ENCODE measurements around the gene LYL1. TPM values are rescaled to one million over a fixed set of nuclear protein-coding genes. Genes with fewer than 3 reads are reported as not detected.
A peak's percentile ranks its signal among the peaks of the same experiment; 100 is the strongest.

Gene LYL1
- total and polyA plus RNA-seq, 9 of the 15 experiments (the other 6 are each of a cell fraction or from before 2014, with no cell fraction given), result 1.3 to 266 (median 34.0) TPM

DNA sequence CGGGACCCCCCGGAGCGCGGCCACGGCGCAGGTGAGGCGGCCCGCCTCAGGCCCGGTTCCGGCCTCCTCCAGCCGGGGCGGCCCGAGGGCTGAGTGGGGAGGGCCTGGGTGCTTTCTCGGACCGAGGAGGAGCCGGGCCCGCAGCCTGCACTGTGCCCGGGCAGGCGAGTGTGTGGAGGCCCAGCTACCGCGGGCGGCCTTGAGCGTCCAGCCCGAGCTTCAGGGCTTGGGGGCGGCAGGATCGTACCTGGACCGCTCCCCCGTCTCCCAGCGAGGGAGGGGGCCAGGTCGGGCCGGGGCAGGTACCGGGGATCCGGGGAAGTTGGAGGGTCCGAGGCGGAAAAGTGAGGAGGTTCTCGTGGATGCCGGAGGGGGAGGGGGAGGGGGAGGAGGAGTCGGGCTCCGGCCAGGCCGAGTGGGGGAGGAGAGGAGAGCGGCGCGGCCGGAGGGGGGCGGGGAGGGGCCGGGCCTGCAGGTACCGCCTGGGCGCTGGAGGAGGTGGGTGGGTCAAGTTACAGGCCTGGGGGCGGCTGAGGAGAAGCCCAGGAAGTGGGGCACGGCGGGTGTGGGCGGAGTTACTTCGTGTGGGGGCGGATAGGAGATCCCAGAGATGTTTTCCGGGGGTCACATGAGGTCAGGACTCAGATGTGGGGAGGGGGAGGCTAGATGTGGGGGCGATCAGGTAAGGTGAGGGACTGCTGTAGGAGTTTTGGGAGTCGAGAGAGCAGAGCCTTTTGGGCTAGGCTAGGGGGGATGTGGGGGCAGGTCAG is 16.0 kb upstream of the LYL1 start (continued):
- TF ChIP-seq, protein P1, sequence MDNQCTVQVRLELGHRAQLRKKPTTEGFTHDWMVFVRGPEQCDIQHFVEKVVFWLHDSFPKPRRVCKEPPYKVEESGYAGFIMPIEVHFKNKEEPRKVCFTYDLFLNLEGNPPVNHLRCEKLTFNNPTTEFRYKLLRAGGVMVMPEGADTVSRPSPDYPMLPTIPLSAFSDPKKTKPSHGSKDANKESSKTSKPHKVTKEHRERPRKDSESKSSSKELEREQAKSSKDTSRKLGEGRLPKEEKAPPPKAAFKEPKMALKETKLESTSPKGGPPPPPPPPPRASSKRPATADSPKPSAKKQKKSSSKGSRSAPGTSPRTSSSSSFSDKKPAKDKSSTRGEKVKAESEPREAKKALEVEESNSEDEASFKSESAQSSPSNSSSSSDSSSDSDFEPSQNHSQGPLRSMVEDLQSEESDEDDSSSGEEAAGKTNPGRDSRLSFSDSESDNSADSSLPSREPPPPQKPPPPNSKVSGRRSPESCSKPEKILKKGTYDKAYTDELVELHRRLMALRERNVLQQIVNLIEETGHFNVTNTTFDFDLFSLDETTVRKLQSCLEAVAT (IDR thresholded peaks at IDR 0.05), result 0 out of 4 replicates have a peak, but pooled peaks of 1 of the 2 experiments have one; percentile 12
- TF ChIP-seq, protein P2, sequence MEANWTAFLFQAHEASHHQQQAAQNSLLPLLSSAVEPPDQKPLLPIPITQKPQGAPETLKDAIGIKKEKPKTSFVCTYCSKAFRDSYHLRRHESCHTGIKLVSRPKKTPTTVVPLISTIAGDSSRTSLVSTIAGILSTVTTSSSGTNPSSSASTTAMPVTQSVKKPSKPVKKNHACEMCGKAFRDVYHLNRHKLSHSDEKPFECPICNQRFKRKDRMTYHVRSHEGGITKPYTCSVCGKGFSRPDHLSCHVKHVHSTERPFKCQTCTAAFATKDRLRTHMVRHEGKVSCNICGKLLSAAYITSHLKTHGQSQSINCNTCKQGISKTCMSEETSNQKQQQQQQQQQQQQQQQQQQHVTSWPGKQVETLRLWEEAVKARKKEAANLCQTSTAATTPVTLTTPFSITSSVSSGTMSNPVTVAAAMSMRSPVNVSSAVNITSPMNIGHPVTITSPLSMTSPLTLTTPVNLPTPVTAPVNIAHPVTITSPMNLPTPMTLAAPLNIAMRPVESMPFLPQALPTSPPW (CRISPR knock-in tag; IDR thresholded peaks at IDR 0.05), result peak; percentile 77
- TF ChIP-seq LEF1 (IDR thresholded peaks at IDR 0.05), result peak; percentile 67
- no peak for TF ChIP-seq CCNT2 (IDR thresholded peaks at IDR 0.05; ENCODE audit: borderline replicate concordance, extremely low read depth, insufficient read length, low read depth, low read length)
- no peak for TF ChIP-seq HSF4 (CRISPR knock-in tag; IDR thresholded peaks at IDR 0.05; ENCODE audit: borderline replicate concordance)
- TF ChIP-seq, protein P3, sequence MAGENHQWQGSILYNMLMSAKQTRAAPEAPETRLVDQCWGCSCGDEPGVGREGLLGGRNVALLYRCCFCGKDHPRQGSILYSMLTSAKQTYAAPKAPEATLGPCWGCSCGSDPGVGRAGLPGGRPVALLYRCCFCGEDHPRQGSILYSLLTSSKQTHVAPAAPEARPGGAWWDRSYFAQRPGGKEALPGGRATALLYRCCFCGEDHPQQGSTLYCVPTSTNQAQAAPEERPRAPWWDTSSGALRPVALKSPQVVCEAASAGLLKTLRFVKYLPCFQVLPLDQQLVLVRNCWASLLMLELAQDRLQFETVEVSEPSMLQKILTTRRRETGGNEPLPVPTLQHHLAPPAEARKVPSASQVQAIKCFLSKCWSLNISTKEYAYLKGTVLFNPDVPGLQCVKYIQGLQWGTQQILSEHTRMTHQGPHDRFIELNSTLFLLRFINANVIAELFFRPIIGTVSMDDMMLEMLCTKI (IDR thresholded peaks at IDR 0.05; ENCODE audit: partially characterized antibody), result no peak
- peak; percentile 38; the same call in 1 of the 2 replicates for TF ChIP-seq CREM (IDR thresholded peaks at IDR 0.05; ENCODE audit: low read depth)
- TF ChIP-seq, protein P4, sequence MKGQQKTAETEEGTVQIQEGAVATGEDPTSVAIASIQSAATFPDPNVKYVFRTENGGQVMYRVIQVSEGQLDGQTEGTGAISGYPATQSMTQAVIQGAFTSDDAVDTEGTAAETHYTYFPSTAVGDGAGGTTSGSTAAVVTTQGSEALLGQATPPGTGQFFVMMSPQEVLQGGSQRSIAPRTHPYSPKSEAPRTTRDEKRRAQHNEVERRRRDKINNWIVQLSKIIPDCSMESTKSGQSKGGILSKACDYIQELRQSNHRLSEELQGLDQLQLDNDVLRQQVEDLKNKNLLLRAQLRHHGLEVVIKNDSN (CRISPR knock-in tag; IDR thresholded peaks at IDR 0.05), result no peak
- no peak for TF ChIP-seq DMBX1 (CRISPR knock-in tag; IDR thresholded peaks at IDR 0.05; ENCODE audit: borderline replicate concordance)
- peak; percentile 75 for TF ChIP-seq NFRKB (IDR thresholded peaks at IDR 0.05; ENCODE audit: low read depth)
- TF ChIP-seq ZFP30 (CRISPR knock-in tag; IDR thresholded peaks at IDR 0.05; ENCODE audit: borderline replicate concordance), result no peak
- no peak for TF ChIP-seq NRF1 (conservative IDR thresholded peaks at IDR 0.05 in 1 of 2, IDR thresholded peaks at IDR 0.05 in 1 of 2)
- no peak for TF ChIP-seq HNRNPK (IDR thresholded peaks at IDR 0.05; ENCODE audit: low read depth, low read length, poor library complexity, severe bottlenecking)
- no peak for TF ChIP-seq YY1 (IDR thresholded peaks at IDR 0.05; ENCODE audit: borderline replicate concordance in 1 of 3, control insufficient read depth in 1 of 3, extremely low read depth in 1 of 3, insufficient read depth in 3 of 3, insufficient read length in 1 of 3, insufficient replicate concordance in 2 of 3, low read depth in 1 of 3, low read length in 2 of 3)
- TF ChIP-seq GABPB1 (CRISPR knock-in tag; IDR thresholded peaks at IDR 0.05), result no peak
- peak; percentile 74 for TF ChIP-seq SMARCE1 (IDR thresholded peaks at IDR 0.05)
- TF ChIP-seq SMC3 (conservative IDR thresholded peaks at IDR 0.05; ENCODE audit: insufficient read depth, low read depth, low read length), result no peak
- TF ChIP-seq, protein P5, sequence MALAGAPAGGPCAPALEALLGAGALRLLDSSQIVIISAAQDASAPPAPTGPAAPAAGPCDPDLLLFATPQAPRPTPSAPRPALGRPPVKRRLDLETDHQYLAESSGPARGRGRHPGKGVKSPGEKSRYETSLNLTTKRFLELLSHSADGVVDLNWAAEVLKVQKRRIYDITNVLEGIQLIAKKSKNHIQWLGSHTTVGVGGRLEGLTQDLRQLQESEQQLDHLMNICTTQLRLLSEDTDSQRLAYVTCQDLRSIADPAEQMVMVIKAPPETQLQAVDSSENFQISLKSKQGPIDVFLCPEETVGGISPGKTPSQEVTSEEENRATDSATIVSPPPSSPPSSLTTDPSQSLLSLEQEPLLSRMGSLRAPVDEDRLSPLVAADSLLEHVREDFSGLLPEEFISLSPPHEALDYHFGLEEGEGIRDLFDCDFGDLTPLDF (CRISPR knock-in tag; IDR thresholded peaks at IDR 0.05), result no peak
- TF ChIP-seq CBFB (CRISPR knock-in tag; IDR thresholded peaks at IDR 0.05), result no peak
- TF ChIP-seq OTX1 (CRISPR knock-in tag; IDR thresholded peaks at IDR 0.05), result 0 out of 2 replicates have a peak, but pooled peaks have one; percentile 30

All from K562 (cell line).